Ascending aorta (tissue), 2 donors: ENCODE measurements around the gene SDHAF1. TPM values are rescaled to one million over a fixed set of nuclear protein-coding genes. Genes with fewer than 3 reads are reported as not detected.

Experiments
- DNase-seq, 2 donors: peaks; one replicate each; pipeline ENCODE4 v3.0.0-alpha.2; 2019; ENCODE audit warnings: low spot score in 2 of 2
- H3K27ac ChIP-seq, 2 donors: fragments of 200-600 bp; sonication (generic); one replicate each; pipeline ENCODE4 v1.5.1; 2016 to 2017; ENCODE audit warnings: mild to moderate bottlenecking in 1 of 2
- H3K27me3 ChIP-seq: fragments of 200-600 bp; sonication (generic); one replicate; pipeline ENCODE4 v1.5.1; 2017
- H3K36me3 ChIP-seq, 2 donors: fragments of 200-600 bp; sonication (generic); one replicate each; pipeline ENCODE4 v1.5.1; 2016
- H3K4me1 ChIP-seq, 2 donors: fragments of 200-600 bp; sonication (generic); one replicate each; pipeline ENCODE4 v1.5.1; 2016 to 2017; ENCODE audit warnings: mild to moderate bottlenecking in 1 of 2
- H3K4me3 ChIP-seq, 2 donors: fragments of 200-600 bp; sonication (generic); one replicate each; pipeline ENCODE4 v1.5.1; 2016 to 2017; ENCODE audit warnings: mild to moderate bottlenecking in 1 of 2
- H3K9me3 ChIP-seq, 2 donors: fragments of 200-600 bp; sonication (generic); one replicate each; pipeline ENCODE4 v1.5.1; 2016
- CTCF ChIP-seq, 3 experiments: fragments of 200-600 bp in 2 of 3; fragments of 450-650 bp in 1 of 3; sonication (generic) in 2 of 3; IDR thresholded peaks; one replicate each; pipeline ENCODE4 v1.5.1; 2016 to 2019; ENCODE audit warnings: antibody characterized with exemption in 3 of 3, mild to moderate bottlenecking in 1 of 3, moderate library complexity in 1 of 3
- intact Hi-C: fragments of 100-400 bp; cut with DNase I; formaldehyde crosslinking; loops from one replicate; pipeline ENCODE4 v1.15.1; 2023
- total RNA-seq: library from RNA; depleted of rRNA; stranded (reverse); fragments of >200 nt; gene quantifications from one replicate; pipeline ENCODE4 v1.1.0, GENCODE V29; 2016

The SDHAF1 gene
- total RNA-seq, 1 donor from 2014 or later, result 107 TPM

GRCh38 chr19:36026091-36026876 lies 31.3 kb downstream of the SDHAF1 start:
- Histone ChIP-seq H3K36me3 (peaks cover 40 to 60% of the 10 kb centered on the region in 2 donors), H3K27ac (no peak overlapping the region), H3K9me3 (no peaks in the 10 kb centered on the region), H3K27me3 (no peaks in the 10 kb centered on the region), H3K4me3 (no peak overlapping the region), H3K4me1 (no peaks in the 10 kb centered on the region)
- no peak for TF ChIP-seq CTCF (IDR thresholded peaks at IDR 0.05)
- no peak for DNase-seq
- intact Hi-C loops, result no loop called here

GRCh38 chr19:36027696-36028095 lies 32.7 kb downstream of the SDHAF1 start:
- no peak for TF ChIP-seq CTCF (IDR thresholded peaks at IDR 0.05)
- Histone ChIP-seq H3K4me3 (no peak overlapping the region), H3K27me3 (no peaks in the 10 kb centered on the region), H3K4me1 (no peaks in the 10 kb centered on the region), H3K36me3 (peaks cover 36 to 51% of the 10 kb centered on the region in 2 donors), H3K27ac (no peak overlapping the region), H3K9me3 (no peaks in the 10 kb centered on the region)
- DNase-seq, result no peak
- intact Hi-C loops, result no loop called here

GRCh38 chr19:36028313-36029041 lies 33.5 kb downstream of the SDHAF1 start:
- no peak for TF ChIP-seq CTCF (IDR thresholded peaks at IDR 0.05)
- peaks cover 32 to 44% of the 10 kb centered on the region in 2 donors for H3K36me3 ChIP-seq

GRCh38 chr19:36030264-36031148 lies 35.5 kb downstream of the SDHAF1 start:
- Histone ChIP-seq H3K9me3 (no peaks in the 10 kb centered on the region), H3K27me3 (no peaks in the 10 kb centered on the region), H3K4me1 (peaks cover 0 to 4% of the 10 kb centered on the region in 2 donors), H3K36me3 (peaks cover 17 to 28% of the 10 kb centered on the region in 2 donors), H3K4me3 (no peak overlapping the region), H3K27ac (no peak overlapping the region)
- no peak for TF ChIP-seq CTCF (IDR thresholded peaks at IDR 0.05)
- DNase-seq, result no peak
- intact Hi-C loops, result loop anchor here (5.0 kb wide), 1 partner anchor 33 kb away; the partner anchor contains the start of gene SDHAF1

More at GRCh38 chr19:36028313-36029041, 33.5 kb downstream of the SDHAF1 start:
- no peak for DNase-seq
- intact Hi-C loops, result no loop called here
- H3K9me3 ChIP-seq, result no peaks in the 10 kb centered on the region
- H3K27ac ChIP-seq, result no peak overlapping the region
- no peak overlapping the region for H3K4me3 ChIP-seq
- no peaks in the 10 kb centered on the region for H3K27me3 ChIP-seq
- H3K4me1 ChIP-seq, result peaks cover 0 to 4% of the 10 kb centered on the region in 2 donors

- peaks cover 11 to 20% of the 10 kb centered on the region in 2 donors for H3K36me3 ChIP-seq
- DNase-seq, result no peak
- no peak for TF ChIP-seq CTCF (IDR thresholded peaks at IDR 0.05)
- intact Hi-C loops, result loop anchor here (5.0 kb wide), 1 partner anchor 34 kb away; the partner anchor contains the start of gene SDHAF1
- H3K4me1 ChIP-seq, result peaks cover 0 to 4% of the 10 kb centered on the region in 2 donors
- no peaks in the 10 kb centered on the region for H3K27me3 ChIP-seq
- peak overlapping the region in 1 of 2 donors; percentile 85 for H3K27ac ChIP-seq
- H3K9me3 ChIP-seq, result no peaks in the 10 kb centered on the region
- H3K4me3 ChIP-seq, result peak overlapping the region in 1 of 2 donors; percentile 95
Observed at GRCh38 chr19:36031308-36031707, 36.3 kb downstream of the SDHAF1 start.
